Measurements from ENCODE around the gene MT1H.
A peak's percentile ranks its signal among the peaks of the same experiment; 100 is the strongest.

The MT1H gene

GRCh38 chr16:56689171-56689570 lies 19.6 kb downstream of the MT1H start:
- Histone ChIP-seq H3K27ac (ENCODE audit: low read depth, low read length) (no peak overlapping the region), H3K27me3 (ENCODE audit: control insufficient read depth, insufficient read depth, low read length) (no peaks in the 10 kb centered on the region), H3K4me3 (ENCODE audit: low read depth, low read length) (no peak overlapping the region), H3K9ac (ENCODE audit: low read length) (no peak overlapping the region), H3K4me1 (ENCODE audit: control insufficient read depth, insufficient read depth, low read length) (peaks cover 3% of the 10 kb centered on the region; the same call in 1 of the 2 replicates), H3K9me3 (ENCODE audit: control insufficient read depth, insufficient read depth, low read depth, low read length) (no peaks in the 10 kb centered on the region), H3K36me3 (ENCODE audit: control insufficient read depth, insufficient read depth, low read length) (peaks cover 8% of the 10 kb centered on the region; the same call in 1 of the 2 replicates)

- H3K4me3 ChIP-seq (ENCODE audit: low read depth, low read length): no peak overlapping the region
- H3K27me3 ChIP-seq (ENCODE audit: control insufficient read depth, insufficient read depth, low read length): no peaks in the 10 kb centered on the region
- no peak overlapping the region for H3K27ac ChIP-seq (ENCODE audit: low read depth, low read length)
- peaks cover 8% of the 10 kb centered on the region; the same call in 1 of the 2 replicates for H3K36me3 ChIP-seq (ENCODE audit: control insufficient read depth, insufficient read depth, low read length)
- no peak overlapping the region for H3K9ac ChIP-seq (ENCODE audit: low read length)
- H3K4me1 ChIP-seq (ENCODE audit: control insufficient read depth, insufficient read depth, low read length): peaks cover 3% of the 10 kb centered on the region; the same call in 1 of the 2 replicates
- H3K9me3 ChIP-seq (ENCODE audit: control insufficient read depth, insufficient read depth, low read depth, low read length): no peaks in the 10 kb centered on the region
Observed at GRCh38 chr16:56690420-56691122, 21.0 kb downstream of the MT1H start.

- no peaks in the 10 kb centered on the region for H3K9me3 ChIP-seq (ENCODE audit: control insufficient read depth, insufficient read depth, low read depth, low read length)
- H3K27ac ChIP-seq (ENCODE audit: low read depth, low read length): no peak overlapping the region
- H3K27me3 ChIP-seq (ENCODE audit: control insufficient read depth, insufficient read depth, low read length): no peaks in the 10 kb centered on the region
- no peak overlapping the region for H3K4me3 ChIP-seq (ENCODE audit: low read depth, low read length)
- peaks cover 3% of the 10 kb centered on the region; the same call in 1 of the 2 replicates for H3K4me1 ChIP-seq (ENCODE audit: control insufficient read depth, insufficient read depth, low read length)
- no peaks in the 10 kb centered on the region for H3K36me3 ChIP-seq (ENCODE audit: control insufficient read depth, insufficient read depth, low read length)
- H3K9ac ChIP-seq (ENCODE audit: low read length): no peak overlapping the region
Observed at GRCh38 chr16:56691885-56692284, 22.3 kb downstream of the MT1H start.

- peaks cover 6% of the 10 kb centered on the region; the same call in 1 of the 2 replicates for H3K9me3 ChIP-seq (ENCODE audit: control insufficient read depth, insufficient read depth, low read depth, low read length)
- no peaks in the 10 kb centered on the region for H3K36me3 ChIP-seq (ENCODE audit: control insufficient read depth, insufficient read depth, low read length)
- no peaks in the 10 kb centered on the region for H3K27me3 ChIP-seq (ENCODE audit: control insufficient read depth, insufficient read depth, low read length)
- peaks cover 3% of the 10 kb centered on the region; the same call in 1 of the 2 replicates for H3K4me1 ChIP-seq (ENCODE audit: control insufficient read depth, insufficient read depth, low read length)
- H3K4me3 ChIP-seq (ENCODE audit: low read depth, low read length): no peak overlapping the region
- no peak overlapping the region for H3K9ac ChIP-seq (ENCODE audit: low read length)
- no peak overlapping the region for H3K27ac ChIP-seq (ENCODE audit: low read depth, low read length)
Observed at GRCh38 chr16:56695246-56695645, 25.6 kb downstream of the MT1H start.

- H3K36me3 ChIP-seq (ENCODE audit: control insufficient read depth, insufficient read depth, low read length): no peaks in the 10 kb centered on the region
- peaks cover 8% of the 10 kb centered on the region for H3K4me1 ChIP-seq (ENCODE audit: control insufficient read depth, insufficient read depth, low read length)
- H3K9ac ChIP-seq (ENCODE audit: low read length): no peak overlapping the region
- peaks cover 6% of the 10 kb centered on the region; the same call in 1 of the 2 replicates for H3K9me3 ChIP-seq (ENCODE audit: control insufficient read depth, insufficient read depth, low read depth, low read length)
- no peak overlapping the region for H3K4me3 ChIP-seq (ENCODE audit: low read depth, low read length)
- no peaks in the 10 kb centered on the region; the same call in 1 of the 2 replicates for H3K27me3 ChIP-seq (ENCODE audit: control insufficient read depth, insufficient read depth, low read length)
- no peak overlapping the region for H3K27ac ChIP-seq (ENCODE audit: low read depth, low read length)
Observed at GRCh38 chr16:56697456-56698155, 28.0 kb downstream of the MT1H start.

GRCh38 chr16:56700195-56700594 lies 30.6 kb downstream of the MT1H start:
- no peak overlapping the region for H3K4me3 ChIP-seq (ENCODE audit: low read depth, low read length)
- H3K9me3 ChIP-seq (ENCODE audit: control insufficient read depth, insufficient read depth, low read depth, low read length): peaks cover 6% of the 10 kb centered on the region; the same call in 1 of the 2 replicates
- peaks cover 8% of the 10 kb centered on the region for H3K4me1 ChIP-seq (ENCODE audit: control insufficient read depth, insufficient read depth, low read length)
- H3K27ac ChIP-seq (ENCODE audit: low read depth, low read length): no peak overlapping the region
- H3K27me3 ChIP-seq (ENCODE audit: control insufficient read depth, insufficient read depth, low read length): no peaks in the 10 kb centered on the region; the same call in 1 of the 2 replicates
- H3K36me3 ChIP-seq (ENCODE audit: control insufficient read depth, insufficient read depth, low read length): no peaks in the 10 kb centered on the region
- no peak overlapping the region for H3K9ac ChIP-seq (ENCODE audit: low read length)

- peaks cover 8% of the 10 kb centered on the region for H3K4me1 ChIP-seq (ENCODE audit: control insufficient read depth, insufficient read depth, low read length)
- H3K27ac ChIP-seq (ENCODE audit: low read depth, low read length): no peak overlapping the region
- no peaks in the 10 kb centered on the region; the same call in 1 of the 2 replicates for H3K27me3 ChIP-seq (ENCODE audit: control insufficient read depth, insufficient read depth, low read length)
- H3K9ac ChIP-seq (ENCODE audit: low read length): no peak overlapping the region
- peaks cover 6% of the 10 kb centered on the region; the same call in 1 of the 2 replicates for H3K9me3 ChIP-seq (ENCODE audit: control insufficient read depth, insufficient read depth, low read depth, low read length)
- H3K4me3 ChIP-seq (ENCODE audit: low read depth, low read length): no peak overlapping the region
- no peaks in the 10 kb centered on the region for H3K36me3 ChIP-seq (ENCODE audit: control insufficient read depth, insufficient read depth, low read length)
Observed at GRCh38 chr16:56700631-56701030, 31.0 kb downstream of the MT1H start.

- no peaks in the 10 kb centered on the region; the same call in 1 of the 2 replicates for H3K27me3 ChIP-seq (ENCODE audit: control insufficient read depth, insufficient read depth, low read length)
- no peak overlapping the region for H3K9ac ChIP-seq (ENCODE audit: low read length)
- peaks cover 6% of the 10 kb centered on the region; the same call in 1 of the 2 replicates for H3K9me3 ChIP-seq (ENCODE audit: control insufficient read depth, insufficient read depth, low read depth, low read length)
- no peaks in the 10 kb centered on the region for H3K36me3 ChIP-seq (ENCODE audit: control insufficient read depth, insufficient read depth, low read length)
- H3K27ac ChIP-seq (ENCODE audit: low read depth, low read length): no peak overlapping the region
- H3K4me3 ChIP-seq (ENCODE audit: low read depth, low read length): no peak overlapping the region
- H3K4me1 ChIP-seq (ENCODE audit: control insufficient read depth, insufficient read depth, low read length): peaks cover 8% of the 10 kb centered on the region
Observed at GRCh38 chr16:56701534-56701933, 31.9 kb downstream of the MT1H start.

GRCh38 chr16:56702836-56703235 lies 33.2 kb downstream of the MT1H start:
- Histone ChIP-seq H3K4me3 (ENCODE audit: low read depth, low read length) (no peak overlapping the region), H3K27me3 (ENCODE audit: control insufficient read depth, insufficient read depth, low read length) (no peaks in the 10 kb centered on the region; the same call in 1 of the 2 replicates), H3K9ac (ENCODE audit: low read length) (peak overlapping the region; percentile 8), H3K4me1 (ENCODE audit: control insufficient read depth, insufficient read depth, low read length) (peaks cover 8% of the 10 kb centered on the region), H3K9me3 (ENCODE audit: control insufficient read depth, insufficient read depth, low read depth, low read length) (no peaks in the 10 kb centered on the region), H3K27ac (ENCODE audit: low read depth, low read length) (no peak overlapping the region), H3K36me3 (ENCODE audit: control insufficient read depth, insufficient read depth, low read length) (no peaks in the 10 kb centered on the region)

GRCh38 chr16:56708525-56709442 lies 39.2 kb downstream of the MT1H start:
- H3K4me3 ChIP-seq (ENCODE audit: low read depth, low read length): no peak overlapping the region
- peaks cover 7% of the 10 kb centered on the region; the same call in 1 of the 2 replicates for H3K4me1 ChIP-seq (ENCODE audit: control insufficient read depth, insufficient read depth, low read length)
- H3K9ac ChIP-seq (ENCODE audit: low read length): no peak overlapping the region
- H3K36me3 ChIP-seq (ENCODE audit: control insufficient read depth, insufficient read depth, low read length): no peaks in the 10 kb centered on the region
- no peaks in the 10 kb centered on the region for H3K27me3 ChIP-seq (ENCODE audit: control insufficient read depth, insufficient read depth, low read length)
- no peak overlapping the region for H3K27ac ChIP-seq (ENCODE audit: low read depth, low read length)
- H3K9me3 ChIP-seq (ENCODE audit: control insufficient read depth, insufficient read depth, low read depth, low read length): no peaks in the 10 kb centered on the region
